Limb (tissue), 2 donors: ENCODE results near the gene ALDH6A1.
A peak's percentile ranks its signal among the peaks of the same experiment; 100 is the strongest.

Source experiments
- DNase-seq, 2 donors: peaks; one replicate each; pipeline ENCODE4 v3.0.0-alpha.2; 2016; ENCODE audit errors: extremely low spot score in 2 of 2

Gene ALDH6A1

DNA sequence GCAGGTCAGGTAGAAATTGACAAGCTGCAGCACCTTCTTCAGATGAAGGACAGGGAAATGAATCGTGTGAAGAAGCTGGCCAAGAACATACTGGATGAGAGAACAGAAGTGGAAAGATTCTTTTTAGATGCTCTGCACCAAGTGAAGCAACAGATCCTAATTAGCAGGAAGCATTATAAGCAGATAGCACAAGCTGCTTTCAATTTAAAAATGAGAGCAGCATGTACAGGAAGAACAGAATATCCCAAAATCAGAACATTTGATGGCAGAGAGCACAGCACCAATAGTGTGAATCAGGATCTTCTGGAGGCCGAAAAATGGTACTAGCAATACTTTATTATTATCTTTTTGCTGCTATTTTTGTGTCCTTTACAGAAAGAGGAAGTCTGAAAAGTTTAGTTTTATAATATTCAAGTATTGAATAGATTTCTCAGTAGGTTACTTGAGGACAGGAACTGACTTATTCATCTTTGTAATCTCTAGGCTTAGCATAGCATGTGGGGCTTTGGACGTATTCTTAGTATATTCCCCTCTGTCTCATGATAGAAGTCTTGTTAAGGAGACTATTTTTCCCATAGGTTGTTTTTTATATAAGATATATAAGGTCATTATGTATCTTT lies 34.3 kb downstream of the ALDH6A1 start:
- no peak for DNase-seq

- DNase-seq: no peak
These were observed 36.0 kb downstream of the ALDH6A1 start for GRCh38 chr14:74048281-74048680.

- DNase-seq: no peak
These were observed 38.7 kb downstream of the ALDH6A1 start for GRCh38 chr14:74045522-74045921.

GRCh38 chr14:74042296-74042695 lies 42.0 kb downstream of the ALDH6A1 start:
- DNase-seq: no peak

DNA sequence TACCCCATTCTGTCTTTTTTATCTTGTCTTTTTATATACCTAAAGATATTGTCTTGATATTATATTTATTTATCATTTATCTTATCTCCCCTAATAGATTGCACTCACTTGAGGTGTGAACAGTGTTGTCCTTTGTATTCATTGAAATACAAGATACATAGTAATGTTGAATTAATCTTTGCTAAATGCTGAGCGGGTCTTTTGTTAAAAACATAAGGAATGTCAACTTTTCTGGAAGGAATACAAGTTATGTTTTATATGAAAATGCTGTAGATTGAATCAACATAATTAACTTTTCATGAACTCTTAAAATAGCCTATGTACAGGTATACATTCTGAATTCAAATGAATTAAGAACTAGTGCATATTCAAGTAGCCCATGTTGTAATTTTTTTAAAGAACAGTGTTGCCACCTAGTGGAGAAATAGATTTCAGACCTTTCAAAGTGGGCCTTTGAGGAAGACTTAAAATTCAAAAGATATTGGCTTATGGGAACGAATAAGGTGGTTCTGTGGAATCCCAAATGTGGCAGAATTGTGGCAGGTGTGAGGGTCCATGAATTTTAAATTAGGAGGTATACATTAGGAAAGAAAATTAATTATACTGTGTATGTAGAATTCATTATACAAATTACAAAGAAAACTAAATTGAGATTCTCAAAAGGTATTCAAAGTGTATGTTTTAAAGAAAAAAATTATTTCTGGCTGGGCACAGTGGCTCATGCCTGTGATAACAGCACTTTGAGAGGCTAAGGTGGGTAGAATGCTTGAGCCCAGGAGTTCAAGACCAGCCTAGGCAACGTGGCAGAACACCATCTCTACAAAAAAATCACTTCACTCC lies 46.0 kb downstream of the ALDH6A1 start:
- peak in 1 of 2 donors; percentile 59 for DNase-seq

- no peak for DNase-seq
These were observed 48.7 kb downstream of the ALDH6A1 start for GRCh38 chr14:74035556-74035955.

DNA sequence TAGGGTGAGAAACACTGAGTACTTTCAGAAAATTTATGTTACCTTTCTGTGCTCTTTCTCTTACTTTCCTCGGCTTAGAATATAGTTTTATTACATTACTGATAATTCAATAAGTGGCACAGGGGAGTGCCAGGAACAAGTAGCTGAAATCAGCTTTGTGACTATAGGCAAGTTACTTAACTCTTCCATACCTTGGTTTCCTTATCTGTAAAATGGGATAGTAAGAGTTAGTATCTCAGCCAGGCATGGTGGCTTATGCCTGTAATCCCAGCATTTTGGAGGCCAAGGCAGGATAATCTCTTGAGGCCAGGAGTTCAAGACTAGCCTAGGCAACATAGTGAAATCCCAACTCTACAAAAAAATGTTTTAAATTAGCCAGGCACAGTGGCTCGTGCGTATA lies 49.7 kb downstream of the ALDH6A1 start:
- no peak for DNase-seq

DNA sequence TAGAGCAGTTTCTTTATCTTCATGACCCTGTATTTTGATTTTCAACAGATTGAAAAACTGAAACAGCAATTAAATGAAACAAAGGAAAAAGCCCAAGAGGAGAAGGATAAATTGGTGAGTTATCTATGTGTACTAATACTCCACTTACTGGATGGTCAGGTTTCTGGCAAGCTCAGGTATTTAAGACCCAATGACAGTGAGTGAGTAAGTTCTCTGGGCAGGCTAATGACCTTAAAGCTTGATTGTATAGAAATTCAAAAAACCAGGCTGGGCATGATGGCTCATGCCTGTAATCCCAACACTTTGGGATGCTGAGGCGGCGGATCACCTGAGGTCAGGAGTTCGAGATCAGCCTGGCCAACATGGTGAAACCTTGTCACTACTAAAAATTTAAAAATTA lies 55.1 kb downstream of the ALDH6A1 start:
- no peak for DNase-seq

DNA sequence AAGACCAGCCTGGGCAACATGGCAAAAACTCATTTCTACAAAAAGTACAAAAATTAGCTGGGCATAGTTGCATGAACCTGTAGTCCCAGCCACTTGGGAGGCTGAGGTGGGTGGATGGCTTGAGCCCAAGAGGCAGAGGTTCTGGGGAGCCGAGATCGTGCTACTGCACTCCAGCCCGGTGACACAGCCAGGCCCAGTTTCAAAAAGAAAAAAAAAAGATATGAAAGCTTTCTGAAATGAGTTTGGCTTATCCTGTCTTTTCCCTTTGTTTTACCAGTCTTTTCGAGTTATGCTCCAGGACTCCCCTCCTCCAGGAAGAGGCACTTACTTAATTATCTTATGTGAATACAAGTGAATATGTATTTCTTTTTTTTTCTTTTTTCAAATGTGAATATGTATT lies 61.9 kb downstream of the ALDH6A1 start:
- DNase-seq: no peak

DNA sequence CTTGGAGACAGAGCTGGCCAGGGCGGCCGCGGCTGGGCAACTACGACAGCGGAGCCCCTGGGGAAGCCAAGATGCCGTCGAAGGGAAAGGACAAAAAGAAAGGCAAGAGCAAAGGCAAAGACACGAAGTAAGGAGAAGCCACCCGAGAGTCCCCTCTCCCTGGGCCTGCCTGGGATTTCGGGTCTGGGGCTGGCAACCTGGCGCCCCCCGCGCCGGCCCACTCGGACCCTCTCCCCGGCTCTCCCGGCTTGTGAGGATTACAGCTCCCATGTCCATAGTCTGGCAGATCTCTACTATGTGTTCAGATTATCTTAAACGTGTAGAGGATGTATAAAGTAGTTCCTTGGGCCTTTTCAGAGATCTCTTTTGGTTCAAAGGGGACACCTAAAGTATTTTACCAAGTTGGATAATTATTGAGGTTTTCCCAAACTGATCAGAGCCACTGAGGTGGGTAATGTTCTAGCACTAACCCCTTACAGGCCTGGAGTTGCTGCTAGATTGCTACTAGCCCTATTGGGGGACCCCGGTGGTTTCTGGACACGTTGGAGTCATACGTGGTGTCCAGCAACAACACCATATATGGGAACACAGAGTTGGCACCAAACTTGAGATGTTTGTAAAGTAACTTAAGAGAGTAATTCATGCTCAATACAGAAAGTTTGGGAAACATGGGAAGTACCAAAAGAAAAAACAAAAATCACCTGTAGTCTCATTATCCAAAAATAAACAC lies 64.7 kb downstream of the ALDH6A1 start:
- DNase-seq: peak in 1 of 2 donors; percentile 1

DNA sequence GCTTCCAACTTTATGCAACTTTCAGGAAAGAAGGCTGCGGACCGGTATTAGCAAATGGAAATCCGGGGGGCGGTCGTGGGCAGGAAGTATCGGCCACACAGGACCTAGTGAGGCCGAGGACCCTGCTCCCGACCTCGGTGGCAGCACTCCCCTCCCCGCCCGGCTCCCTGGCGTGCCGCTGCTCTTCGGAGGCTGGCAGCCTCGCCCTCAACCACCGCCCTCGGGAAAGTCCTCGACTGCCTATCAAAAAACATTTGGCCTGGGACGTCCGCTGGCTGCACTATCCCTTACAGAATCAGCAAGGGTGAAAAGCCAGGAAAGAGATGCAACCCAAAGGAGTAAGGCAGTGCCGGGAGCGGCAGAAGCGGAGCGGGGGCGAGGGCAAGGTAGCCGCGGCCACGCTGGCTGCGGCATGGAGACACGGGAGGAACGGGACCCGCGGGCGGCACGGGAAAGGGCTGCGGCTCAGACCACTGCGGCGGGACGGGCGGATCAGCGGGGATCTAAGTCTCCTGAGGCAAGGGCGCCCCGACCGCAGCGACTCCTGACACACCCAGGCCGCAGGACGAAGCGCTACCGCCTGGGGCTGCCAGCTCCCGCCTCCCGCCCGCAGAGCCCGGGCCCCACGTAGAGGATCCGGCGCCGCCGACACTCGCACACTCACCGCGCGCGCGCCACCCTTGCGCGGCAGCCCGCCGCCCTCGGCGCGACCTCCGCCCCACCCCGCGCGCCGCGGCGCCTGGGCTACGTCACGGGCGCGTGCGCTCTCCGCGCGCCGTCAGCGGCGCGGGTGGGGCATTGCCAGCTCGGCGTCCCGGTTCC lies 65.5 kb downstream of the ALDH6A1 start, which contains the start of the genes BBOF1 and ENTPD5:
TSS of gene BBOF1 (plus strand) at position 764 of the 822 bp plus-strand sequence. CDS start 130 bp downstream, outside the sequence.
TSS of gene ENTPD5 (minus strand) at position 703 of the 822 bp plus-strand sequence. CDS start 31,186 bp downstream, outside the sequence.
- DNase-seq: peak; percentile 88 to 91

- DNase-seq: no peak
These were observed 66.1 kb downstream of the ALDH6A1 start for GRCh38 chr14:74018174-74018585.

- DNase-seq: no peak
These were observed 68.3 kb downstream of the ALDH6A1 start for GRCh38 chr14:74015963-74016362.

GRCh38 chr14:74015176-74015575 lies 69.1 kb downstream of the ALDH6A1 start:
- no peak for DNase-seq

- no peak for DNase-seq
These were observed 70.0 kb downstream of the ALDH6A1 start for GRCh38 chr14:74014299-74014698.

DNA sequence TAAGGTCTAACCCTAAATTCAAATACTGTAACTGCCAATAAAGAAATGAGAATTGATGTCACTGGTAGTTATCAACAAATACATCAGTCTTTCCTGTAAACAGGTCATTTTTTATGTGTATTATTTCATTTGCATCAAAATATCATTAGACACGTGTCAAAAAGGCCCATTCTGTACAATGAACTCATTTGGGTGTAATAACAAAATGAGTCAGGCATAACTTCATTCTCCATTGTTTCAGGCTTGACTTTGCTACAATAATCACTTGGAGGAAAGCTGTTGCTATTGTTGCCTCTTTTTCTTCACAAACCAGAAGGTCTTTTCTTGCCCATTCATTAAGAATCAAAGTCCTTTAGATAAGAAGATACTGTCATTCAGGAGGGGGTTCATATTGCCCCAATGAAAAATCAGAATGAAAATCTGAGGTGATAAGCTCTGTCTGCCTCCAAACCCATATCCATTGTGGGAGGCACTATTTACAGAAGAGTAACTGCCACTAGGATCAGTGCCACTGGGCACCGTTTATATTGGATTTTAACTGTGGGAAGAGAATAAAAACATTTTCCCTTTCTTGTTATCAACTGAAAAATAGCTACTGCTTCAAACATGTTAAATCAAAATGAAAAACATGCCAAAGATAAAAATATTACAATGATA lies 75.3 kb downstream of the ALDH6A1 start:
- DNase-seq: no peak
